Thoracic aorta (tissue), 2 donors: Measurements from ENCODE around the gene AP5Z1. TPM values are rescaled to one million over a fixed set of nuclear protein-coding genes. Genes with fewer than 3 reads are reported as not detected.

Source experiments
- ATAC-seq: fragments of 150-250 bp; one replicate; pipeline ENCODE4 v1.8.0; 2017; ENCODE audit warnings: low read depth; ENCODE audit not compliant: insufficient number of reproducible peaks, low FRiP score
- DNase-seq: peaks from one replicate; pipeline ENCODE4 v3.0.0-alpha.2; 2020; ENCODE audit warnings: low spot score
- H3K27ac ChIP-seq, 2 donors: fragments of 200-600 bp; sonication (generic); 1 replicate in 1 of 2; 2 replicates in 1 of 2; pipeline ENCODE4 v1.5.1; 2016; ENCODE audit warnings: mild to moderate bottlenecking in 2 of 2, moderate library complexity in 2 of 2
- H3K27me3 ChIP-seq: fragments of 200-600 bp; sonication (generic); replicated peaks from 2 replicates; pipeline ENCODE4 v1.6.0; 2016; ENCODE audit warnings: mild to moderate bottlenecking; ENCODE audit not compliant: insufficient read depth
- H3K36me3 ChIP-seq: fragments of 200-600 bp; sonication (generic); one replicate; pipeline ENCODE4 v1.5.1; 2016
- H3K4me1 ChIP-seq, 2 donors: fragments of 200-600 bp; sonication (generic); 1 replicate in 1 of 2; 2 replicates in 1 of 2; pipeline versions ENCODE4 v1.5.1 to v1.6.0; 2016; ENCODE audit warnings: low read depth in 2 of 2, mild to moderate bottlenecking in 1 of 2; ENCODE audit not compliant: control insufficient read depth in 1 of 2
- H3K4me3 ChIP-seq: fragments of 200-600 bp; sonication (generic); 2 replicates; pipeline ENCODE4 v1.5.1; 2016; ENCODE audit warnings: mild to moderate bottlenecking
- H3K9me3 ChIP-seq: fragments of 200-600 bp; sonication (generic); 2 replicates; pipeline ENCODE4 v1.5.1; 2016
- CTCF ChIP-seq: fragments of 200-600 bp; sonication (generic); IDR thresholded peaks from one replicate; pipeline ENCODE4 v1.5.1; 2019; ENCODE audit warnings: antibody characterized with exemption
- total RNA-seq, 2 donors: library from RNA; depleted of rRNA; stranded (reverse); fragments of >200 nt; gene quantifications; one replicate each; pipeline versions ENCODE4 v1.1.0 to v1.2.3, GENCODE V29; 2016

AP5Z1 gene
- total RNA-seq, 2 donors from 2014 or later, result 40.3 to 42.0 TPM

GRCh38 chr7:4755045-4755444, 20.4 kb upstream of the AP5Z1 start:
- Histone ChIP-seq H3K36me3 (peaks cover 52% of the 10 kb centered on the region), H3K27me3 (no peaks in the 10 kb centered on the region), H3K4me3 (no peak overlapping the region), H3K4me1 (peaks cover 5 to 27% of the 10 kb centered on the region in 2 donors), H3K27ac (no peak overlapping the region), H3K9me3 (no peaks in the 10 kb centered on the region)
- no peak for DNase-seq
- no peak for ATAC-seq
- TF ChIP-seq CTCF, result no peak

- no peak for TF ChIP-seq CTCF
- no peak for ATAC-seq
Measured at GRCh38 chr7:4758111-4758510, 17.3 kb upstream of the AP5Z1 start.

GRCh38 chr7:4758791-4759190, 16.6 kb upstream of the AP5Z1 start:
- TF ChIP-seq CTCF, result no peak
- Histone ChIP-seq H3K36me3 (peaks cover 86% of the 10 kb centered on the region), H3K27me3 (no peaks in the 10 kb centered on the region), H3K4me3 (no peak overlapping the region), H3K27ac (no peak overlapping the region), H3K9me3 (no peaks in the 10 kb centered on the region), H3K4me1 (peaks cover 0 to 4% of the 10 kb centered on the region in 2 donors)
- DNase-seq (no peak), ATAC-seq (no peak)

More at GRCh38 chr7:4758111-4758510, 17.3 kb upstream of the AP5Z1 start:
- DNase-seq, result no peak
- no peak overlapping the region for H3K27ac ChIP-seq
- H3K9me3 ChIP-seq, result no peaks in the 10 kb centered on the region
- no peak overlapping the region for H3K4me3 ChIP-seq
- H3K36me3 ChIP-seq, result peaks cover 79% of the 10 kb centered on the region
- no peaks in the 10 kb centered on the region for H3K27me3 ChIP-seq
- H3K4me1 ChIP-seq, result peaks cover 0 to 11% of the 10 kb centered on the region in 2 donors

GRCh38 chr7:4759211-4759610, 16.2 kb upstream of the AP5Z1 start:
- no peak overlapping the region for H3K4me3 ChIP-seq
- ATAC-seq, result no peak
- no peaks in the 10 kb centered on the region for H3K9me3 ChIP-seq
- H3K27me3 ChIP-seq, result no peaks in the 10 kb centered on the region
- H3K36me3 ChIP-seq, result peaks cover 90% of the 10 kb centered on the region
- no peak for TF ChIP-seq CTCF
- H3K27ac ChIP-seq, result no peak overlapping the region
- DNase-seq, result no peak
- peaks cover 0 to under 1% of the 10 kb centered on the region in 2 donors for H3K4me1 ChIP-seq

GRCh38 chr7:4760952-4761351, 14.5 kb upstream of the AP5Z1 start:
- Histone ChIP-seq H3K4me1 (no peaks in the 10 kb centered on the region), H3K27ac (no peak overlapping the region), H3K4me3 (no peak overlapping the region), H3K9me3 (no peaks in the 10 kb centered on the region), H3K27me3 (no peaks in the 10 kb centered on the region), H3K36me3 (peaks cover 87% of the 10 kb centered on the region)
- ATAC-seq, result no peak
- DNase-seq, result no peak
- no peak for TF ChIP-seq CTCF
